Mucosa of gallbladder (tissue), 1 donor: Measurements from ENCODE around the gene CLIP1. TPM values are rescaled to one million over a fixed set of nuclear protein-coding genes. Genes with fewer than 3 reads are reported as not detected.

Source experiments
- DNase-seq: peaks from one replicate; pipeline ENCODE4 v3.0.0-alpha.2; 2020; ENCODE audit warnings: low spot score
- total RNA-seq: library from RNA; stranded (reverse); gene quantifications from one replicate; pipeline ENCODE4 v1.2.1, GENCODE V29; 2021
- donor health status: DM: no; HTN: no; CAD: no.

Gene CLIP1
- total RNA-seq, 1 donor from 2014 or later: 71.6 TPM

- peak; percentile 36 for DNase-seq
Observed at GRCh38 chr12:122356192-122356635, 66.3 kb downstream of the CLIP1 start.

- no peak for DNase-seq
Observed at GRCh38 chr12:122355706-122356105, 66.8 kb downstream of the CLIP1 start.

- no peak for DNase-seq
Observed at GRCh38 chr12:122354958-122355641, 67.4 kb downstream of the CLIP1 start.

GRCh38 chr12:122352394-122352793 lies 70.1 kb downstream of the CLIP1 start:
- DNase-seq: no peak

GRCh38 chr12:122350141-122350848 lies 72.2 kb downstream of the CLIP1 start:
- DNase-seq: peak; percentile 26

- no peak for DNase-seq
Observed at GRCh38 chr12:122349078-122349477, 73.4 kb downstream of the CLIP1 start.

GRCh38 chr12:122348505-122348904 lies 74.0 kb downstream of the CLIP1 start:
- no peak for DNase-seq

GRCh38 chr12:122346054-122346453 lies 76.4 kb downstream of the CLIP1 start:
- DNase-seq: no peak

- no peak for DNase-seq
Observed at GRCh38 chr12:122345042-122345441, 77.4 kb downstream of the CLIP1 start.

GRCh38 chr12:122336015-122336946 lies 86.2 kb downstream of the CLIP1 start:
- no peak for DNase-seq

- DNase-seq: no peak
Observed at GRCh38 chr12:122333142-122334087, 89.1 kb downstream of the CLIP1 start.

- DNase-seq: no peak
Observed at GRCh38 chr12:122327494-122328385, 94.7 kb downstream of the CLIP1 start.

GRCh38 chr12:122327014-122327413 lies 95.5 kb downstream of the CLIP1 start:
- DNase-seq: no peak

GRCh38 chr12:122326586-122326985 lies 95.9 kb downstream of the CLIP1 start:
- no peak for DNase-seq

- no peak for DNase-seq
Observed at GRCh38 chr12:122323311-122324019, 99.0 kb downstream of the CLIP1 start.

GRCh38 chr12:122322501-122322900 lies 100.0 kb downstream of the CLIP1 start:
- no peak for DNase-seq

GRCh38 chr12:122318607-122319605 lies 103.6 kb downstream of the CLIP1 start:
- peak; percentile 25 for DNase-seq

- no peak for DNase-seq
Observed at GRCh38 chr12:122312926-122313325, 109.5 kb downstream of the CLIP1 start.
